GM06990 (cell line): Measurements from ENCODE around the gene AGFG2.

Experiments used
- DNase-seq: peaks from one replicate; pipeline ENCODE4 v3.0.0-alpha.2; 2011; ENCODE audit not compliant: insufficient read length; ENCODE audit errors: extremely low read depth
- H3K27me3 ChIP-seq: replicated peaks from 2 replicates; pipeline ENCODE4 v1.6.0; 2011; ENCODE audit warnings: low read length; ENCODE audit not compliant: control insufficient read depth, insufficient read depth
- H3K36me3 ChIP-seq: 2 replicates; pipeline ENCODE4 v1.5.1; 2011; ENCODE audit warnings: low read length; ENCODE audit not compliant: control insufficient read depth, insufficient read depth
- H3K4me3 ChIP-seq: replicated peaks from 2 replicates; pipeline ENCODE4 v1.5.1; 2011; ENCODE audit warnings: low read depth, mild to moderate bottlenecking, control low read depth, low read length
- TF ChIP-seq, protein P1 (sequence below): IDR thresholded peaks from 2 replicates; pipeline ENCODE4 v1.5.1; 2011; ENCODE audit warnings: low read length, control low read depth, mild to moderate bottlenecking, inconsistent platforms; ENCODE audit not compliant: insufficient read depth, poor library complexity, severe bottlenecking

The AGFG2 gene

DNA sequence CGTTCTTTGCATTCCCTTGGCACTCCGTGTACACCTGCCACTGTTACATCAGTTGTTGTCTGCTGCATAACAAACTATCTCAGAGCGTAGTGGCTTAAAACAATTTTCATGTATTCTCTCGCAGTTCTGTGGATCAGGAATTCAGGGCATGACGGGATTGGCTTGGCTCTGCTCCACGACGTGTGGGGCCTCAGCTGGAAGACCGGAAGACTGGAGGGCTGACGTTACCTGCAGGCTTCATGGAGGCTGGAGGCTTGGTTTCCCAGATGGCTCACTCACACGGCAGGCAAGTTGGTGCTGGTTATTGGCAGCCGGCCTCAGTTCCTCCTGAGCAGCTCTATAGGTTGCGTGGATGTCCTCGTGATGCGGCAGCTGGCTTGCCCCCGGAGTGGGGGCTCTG is 29.8 kb upstream of the AGFG2 start:
- no peaks in the 10 kb centered on the region for H3K36me3 ChIP-seq
- no peak for DNase-seq
- H3K27me3 ChIP-seq, result no peaks in the 10 kb centered on the region
- TF ChIP-seq, protein P1, sequence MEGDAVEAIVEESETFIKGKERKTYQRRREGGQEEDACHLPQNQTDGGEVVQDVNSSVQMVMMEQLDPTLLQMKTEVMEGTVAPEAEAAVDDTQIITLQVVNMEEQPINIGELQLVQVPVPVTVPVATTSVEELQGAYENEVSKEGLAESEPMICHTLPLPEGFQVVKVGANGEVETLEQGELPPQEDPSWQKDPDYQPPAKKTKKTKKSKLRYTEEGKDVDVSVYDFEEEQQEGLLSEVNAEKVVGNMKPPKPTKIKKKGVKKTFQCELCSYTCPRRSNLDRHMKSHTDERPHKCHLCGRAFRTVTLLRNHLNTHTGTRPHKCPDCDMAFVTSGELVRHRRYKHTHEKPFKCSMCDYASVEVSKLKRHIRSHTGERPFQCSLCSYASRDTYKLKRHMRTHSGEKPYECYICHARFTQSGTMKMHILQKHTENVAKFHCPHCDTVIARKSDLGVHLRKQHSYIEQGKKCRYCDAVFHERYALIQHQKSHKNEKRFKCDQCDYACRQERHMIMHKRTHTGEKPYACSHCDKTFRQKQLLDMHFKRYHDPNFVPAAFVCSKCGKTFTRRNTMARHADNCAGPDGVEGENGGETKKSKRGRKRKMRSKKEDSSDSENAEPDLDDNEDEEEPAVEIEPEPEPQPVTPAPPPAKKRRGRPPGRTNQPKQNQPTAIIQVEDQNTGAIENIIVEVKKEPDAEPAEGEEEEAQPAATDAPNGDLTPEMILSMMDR, result no peak
- no peak overlapping the region for H3K4me3 ChIP-seq

DNA sequence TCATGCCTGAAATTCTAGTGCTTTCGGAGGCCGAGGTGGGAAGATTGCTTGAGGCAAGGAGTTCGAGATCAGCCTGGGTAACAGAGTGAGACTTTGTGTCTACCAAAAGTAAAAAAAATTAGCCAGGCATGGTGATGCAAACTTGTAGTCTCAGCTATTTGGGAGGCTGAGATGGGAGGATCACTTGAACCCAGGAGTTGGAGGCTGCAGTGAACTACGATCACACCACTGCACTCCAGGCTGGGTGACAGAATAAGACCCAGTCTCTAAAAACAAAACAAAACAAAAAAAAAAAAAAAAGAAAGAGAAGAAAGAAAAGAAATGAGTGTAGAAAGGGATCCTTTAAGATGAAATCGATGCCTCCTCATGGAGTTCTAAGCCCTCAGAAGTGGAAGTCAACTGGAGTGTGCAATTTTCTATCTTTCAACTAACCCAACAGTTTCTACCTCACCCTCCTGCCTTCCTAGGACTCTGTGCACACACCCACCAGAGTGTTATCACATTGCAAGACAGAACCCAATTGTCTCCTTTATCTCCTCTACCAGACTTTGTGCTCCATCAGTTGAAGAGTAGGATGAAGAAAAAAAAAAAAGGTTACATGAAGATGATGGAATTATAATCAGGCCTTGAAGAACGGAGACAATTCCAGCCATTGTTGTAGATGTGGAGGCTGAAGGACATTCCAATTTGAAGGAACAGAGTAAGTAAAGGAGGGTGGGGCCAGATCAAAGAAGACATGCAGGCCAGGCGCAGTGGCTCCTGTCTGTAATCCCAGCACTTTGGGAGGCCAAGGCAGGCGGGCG is 28.4 kb upstream of the AGFG2 start:
- Histone ChIP-seq H3K4me3 (no peak overlapping the region), H3K36me3 (no peaks in the 10 kb centered on the region), H3K27me3 (no peaks in the 10 kb centered on the region)
- no peak for DNase-seq
- TF ChIP-seq, protein P1, result no peak

DNA sequence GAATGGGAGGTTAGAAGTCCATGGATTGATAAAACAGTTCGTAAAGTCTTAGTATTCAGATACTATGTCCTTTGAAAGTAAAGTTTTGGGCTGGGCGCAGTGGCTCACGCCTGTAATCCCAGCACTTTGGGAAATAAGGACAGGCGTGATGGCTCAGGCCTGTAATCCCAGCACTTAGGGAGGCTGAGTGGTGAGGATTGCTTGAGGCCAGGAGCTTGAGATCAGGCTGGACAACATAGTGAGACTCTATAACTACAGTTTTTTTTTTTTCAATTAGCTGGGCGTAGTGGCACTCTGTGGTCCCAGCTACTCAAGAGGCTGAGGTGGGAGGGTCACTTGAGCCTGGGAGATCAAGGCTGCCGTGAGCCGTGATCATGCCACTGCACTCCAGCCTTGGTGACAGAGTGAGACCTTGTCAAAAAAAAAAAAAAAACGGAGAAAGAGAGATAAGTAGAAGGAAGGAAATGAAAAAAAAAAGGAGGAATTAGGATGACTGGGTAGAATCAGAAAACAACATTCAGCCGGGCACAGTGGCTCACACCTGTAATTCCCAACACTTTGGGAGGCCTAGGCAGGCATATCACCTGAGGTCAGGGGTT is 25.7 kb upstream of the AGFG2 start:
- no peak for DNase-seq
- TF ChIP-seq, protein P1, result no peak
- Histone ChIP-seq H3K27me3 (no peaks in the 10 kb centered on the region), H3K4me3 (no peak overlapping the region), H3K36me3 (no peaks in the 10 kb centered on the region)

DNA sequence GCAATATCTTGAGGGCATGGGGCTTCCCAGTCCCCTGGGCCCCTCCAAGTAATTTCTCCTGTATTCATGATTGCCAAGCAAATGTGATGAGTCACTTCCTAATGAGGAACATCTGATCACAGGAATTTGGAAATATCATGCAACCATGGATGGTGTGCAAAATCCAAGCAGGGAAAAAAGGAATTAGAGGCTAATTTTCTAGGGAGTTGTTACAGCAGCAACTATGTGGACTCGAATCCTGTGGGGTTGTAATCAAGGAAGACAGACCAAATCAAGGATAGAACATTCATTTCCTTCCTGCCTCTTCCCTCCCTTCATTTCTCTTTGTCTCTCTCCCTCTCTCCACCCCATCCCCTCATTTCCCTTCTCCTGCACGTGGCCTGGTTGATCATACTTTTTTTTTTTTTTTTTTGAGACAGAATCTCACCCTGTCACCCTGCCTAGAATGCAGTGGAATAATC is 23.9 kb upstream of the AGFG2 start:
- Histone ChIP-seq H3K36me3 (no peaks in the 10 kb centered on the region), H3K4me3 (no peak overlapping the region), H3K27me3 (no peaks in the 10 kb centered on the region)
- TF ChIP-seq, protein P1, result no peak
- no peak for DNase-seq

DNA sequence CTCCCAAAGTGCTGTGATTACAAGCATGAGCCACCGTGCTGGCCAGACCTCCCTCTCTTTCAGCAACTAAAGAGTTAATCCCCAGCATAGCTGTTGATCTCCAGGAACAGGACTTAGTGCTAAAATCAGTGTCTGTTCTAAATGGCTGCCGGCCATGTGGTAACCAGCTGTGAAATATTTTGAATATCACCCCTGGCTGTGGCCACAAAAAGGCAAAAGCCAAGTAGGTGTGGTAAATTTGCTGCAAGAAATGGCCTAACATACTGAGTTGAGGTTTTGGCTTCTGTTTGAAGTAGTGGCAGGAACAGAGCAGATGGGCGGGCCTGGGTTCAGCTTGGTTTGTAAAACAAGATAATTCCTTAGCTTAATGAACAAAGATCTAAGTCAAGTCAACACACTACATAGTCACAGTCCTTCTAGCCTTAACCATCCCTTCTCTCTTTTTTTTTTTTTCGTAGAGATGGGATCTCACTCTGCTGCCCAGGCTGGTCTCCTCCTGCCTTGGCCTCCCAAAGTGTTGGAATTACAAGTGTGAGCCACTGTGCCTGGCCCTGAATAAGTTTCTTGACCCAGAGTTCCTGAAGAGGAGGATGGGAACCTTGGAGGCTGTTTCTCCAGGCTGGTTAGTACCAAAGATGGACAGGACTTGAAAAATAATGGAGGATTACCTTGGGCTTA is 22.7 kb upstream of the AGFG2 start:
- peak; percentile 65 for DNase-seq
- H3K27me3 ChIP-seq, result no peaks in the 10 kb centered on the region
- H3K36me3 ChIP-seq, result no peaks in the 10 kb centered on the region
- TF ChIP-seq, protein P1, result no peak
- H3K4me3 ChIP-seq, result no peak overlapping the region
